Caco-2 (cell line): ENCODE results near the gene PABPC1L. TPM values are rescaled to one million over a fixed set of nuclear protein-coding genes. Genes with fewer than 3 reads are reported as not detected.

Experiments used
- BruUV-seq: library from RNA; stranded (reverse); fragments of 400-500 nt; replicated peaks from 2 replicates; lab custom pipeline; 2021; lab: Mats Ljungman, UMichigan
- CTCF ChIA-PET: fragments of 300-600 bp; sonication (Branson Sonifier 250); formaldehyde crosslinking; loops from one replicate; lab custom pipeline; 2022; ENCODE audit warnings: antibody characterized with exemption; lab: Charles Lee
- POLR2A ChIA-PET: fragments of 300-600 bp; sonication (Branson Sonifier 250); formaldehyde crosslinking; loops from one replicate; lab custom pipeline; 2022; ENCODE audit warnings: antibody characterized with exemption; lab: Charles Lee
- DNase-seq, 2 experiments: peaks; one replicate each; pipeline versions ENCODE4 v3.0.0 to v3.0.0-alpha.2; 2020 to 2022
- H3K27me3 ChIP-seq: replicated peaks from 2 replicates; pipeline ENCODE4 v1.6.0; 2011; ENCODE audit warnings: low read length; ENCODE audit not compliant: control insufficient read depth, insufficient read depth
- H3K36me3 ChIP-seq: 2 replicates; pipeline ENCODE4 v1.5.1; 2011; ENCODE audit warnings: low read length; ENCODE audit not compliant: control insufficient read depth, insufficient read depth
- H3K4me1 ChIP-seq: fragments of 250-450 bp; sonication (Bioruptor Pico); 2 replicates; pipeline ENCODE4 v1.5.1; 2020; ENCODE audit warnings: mild to moderate bottlenecking
- H3K4me3 ChIP-seq: 2 replicates; pipeline ENCODE4 v1.5.1; 2011; ENCODE audit warnings: low read depth, mild to moderate bottlenecking, control low read depth, low read length
- H3K9me3 ChIP-seq: fragments of 250-450 bp; sonication (Bioruptor Pico); 2 replicates; pipeline ENCODE4 v1.5.1; 2020; ENCODE audit warnings: mild to moderate bottlenecking, moderate library complexity
- H3K27ac Mint-ChIP-seq: one replicate; pipeline ENCODE4 v1.8.0; 2022; ENCODE audit warnings: mixed read lengths; ENCODE audit not compliant: unreplicated experiment
- H3K27me3 Mint-ChIP-seq: one replicate; pipeline ENCODE4 v1.8.0; 2022; ENCODE audit warnings: mixed read lengths; ENCODE audit not compliant: insufficient read depth, unreplicated experiment
- H3K36me3 Mint-ChIP-seq: one replicate; pipeline ENCODE4 v1.8.0; 2022; ENCODE audit warnings: mild to moderate bottlenecking, mixed read lengths; ENCODE audit not compliant: insufficient read depth, unreplicated experiment
- H3K4me1 Mint-ChIP-seq: one replicate; pipeline ENCODE4 v1.8.0; 2022; ENCODE audit warnings: low read depth, mixed read lengths; ENCODE audit not compliant: unreplicated experiment
- H3K4me3 Mint-ChIP-seq: one replicate; pipeline ENCODE4 v1.8.0; 2022; ENCODE audit warnings: mild to moderate bottlenecking, moderate library complexity, mixed read lengths; ENCODE audit not compliant: unreplicated experiment
- H3K9me3 Mint-ChIP-seq: one replicate; pipeline ENCODE4 v1.8.0; 2022; ENCODE audit warnings: mixed read lengths; ENCODE audit not compliant: unreplicated experiment
- intact Hi-C: fragments of 100-400 bp; cut with micrococcal nuclease; formaldehyde crosslinking; loops from one replicate; pipeline ENCODE4 v1.10.0; 2022; ENCODE audit not compliant: unreplicated experiment
- total RNA-seq: library from RNA; stranded (reverse); gene quantifications from 2 replicates; pipeline ENCODE4 v1.2.3, GENCODE V29; 2022
- TF ChIP-seq, protein P1 (sequence below), 2 experiments: fragments of 200-600 bp in 1 of 2; IDR thresholded peaks; 1 replicate in 1 of 2; 2 replicates in 1 of 2; pipeline versions ENCODE4 v1.5.1 to v1.8.0; 2011 to 2022; ENCODE audit warnings: antibody characterized with exemption in 1 of 2, control low read depth in 1 of 2, inconsistent platforms in 1 of 2, low read depth in 1 of 2, low read length in 1 of 2, mild to moderate bottlenecking in 1 of 2, moderate library complexity in 1 of 2; ENCODE audit not compliant: insufficient read depth in 1 of 2, severe bottlenecking in 1 of 2, unreplicated experiment in 1 of 2

PABPC1L gene
- total RNA-seq, 1 experiment from 2014 or later, result 255 TPM

- Mint-ChIP-seq H3K9me3 (no peaks in the 10 kb centered on the region), H3K36me3 (peaks cover 95% of the 10 kb centered on the region), H3K4me1 (no peaks in the 10 kb centered on the region), H3K4me3 (no peak overlapping the region), H3K27me3 (no peaks in the 10 kb centered on the region), H3K27ac (no peak overlapping the region)
- Histone ChIP-seq H3K9me3 (no peaks in the 10 kb centered on the region), H3K4me1 (no peaks in the 10 kb centered on the region), H3K4me3 (no peak overlapping the region), H3K36me3 (peaks cover 4% of the 10 kb centered on the region; the same call in 1 of the 2 replicates), H3K27me3 (no peaks in the 10 kb centered on the region)
- DNase-seq, result peak in 1 of 2 experiments; percentile 42
- BruUV-seq, result no TSS peak
- POLR2A ChIA-PET, result interaction anchor here (0.5 kb wide), 1 partner anchor 52 kb away, joined by 3 read pairs; no protein-coding TSS in a partner anchor
- intact Hi-C loops, result no loop called here
- CTCF ChIA-PET, result no interaction called here
- TF ChIP-seq, protein P1, sequence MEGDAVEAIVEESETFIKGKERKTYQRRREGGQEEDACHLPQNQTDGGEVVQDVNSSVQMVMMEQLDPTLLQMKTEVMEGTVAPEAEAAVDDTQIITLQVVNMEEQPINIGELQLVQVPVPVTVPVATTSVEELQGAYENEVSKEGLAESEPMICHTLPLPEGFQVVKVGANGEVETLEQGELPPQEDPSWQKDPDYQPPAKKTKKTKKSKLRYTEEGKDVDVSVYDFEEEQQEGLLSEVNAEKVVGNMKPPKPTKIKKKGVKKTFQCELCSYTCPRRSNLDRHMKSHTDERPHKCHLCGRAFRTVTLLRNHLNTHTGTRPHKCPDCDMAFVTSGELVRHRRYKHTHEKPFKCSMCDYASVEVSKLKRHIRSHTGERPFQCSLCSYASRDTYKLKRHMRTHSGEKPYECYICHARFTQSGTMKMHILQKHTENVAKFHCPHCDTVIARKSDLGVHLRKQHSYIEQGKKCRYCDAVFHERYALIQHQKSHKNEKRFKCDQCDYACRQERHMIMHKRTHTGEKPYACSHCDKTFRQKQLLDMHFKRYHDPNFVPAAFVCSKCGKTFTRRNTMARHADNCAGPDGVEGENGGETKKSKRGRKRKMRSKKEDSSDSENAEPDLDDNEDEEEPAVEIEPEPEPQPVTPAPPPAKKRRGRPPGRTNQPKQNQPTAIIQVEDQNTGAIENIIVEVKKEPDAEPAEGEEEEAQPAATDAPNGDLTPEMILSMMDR (IDR thresholded peaks at IDR 0.05; ENCODE audit: insufficient read depth in 1 of 2, low read depth in 1 of 2, low read length in 1 of 2, severe bottlenecking in 1 of 2, unreplicated experiment in 1 of 2), result no peak
Measured at GRCh38 chr20:44918761-44919160, 8.9 kb downstream of the PABPC1L start.

GRCh38 chr20:44921447-44921846 is 11.6 kb downstream of the PABPC1L start:
- H3K36me3 Mint-ChIP-seq, result peaks cover 85% of the 10 kb centered on the region
- Histone ChIP-seq H3K9me3 (no peaks in the 10 kb centered on the region), H3K27me3 (no peaks in the 10 kb centered on the region), H3K4me3 (no peak overlapping the region), H3K4me1 (no peaks in the 10 kb centered on the region), H3K36me3 (peaks cover 4% of the 10 kb centered on the region; the same call in 1 of the 2 replicates)
- ChIA-PET POLR2A (no interaction called here), CTCF (interaction anchor here (0.7 kb wide), 1 partner anchor 415 kb away, joined by 4 read pairs; no protein-coding TSS in a partner anchor)
- peak in 1 of 2 experiments; percentile 34 for DNase-seq
- H3K4me3 Mint-ChIP-seq, result no peak overlapping the region
- no peaks in the 10 kb centered on the region for H3K9me3 Mint-ChIP-seq
- no peaks in the 10 kb centered on the region for H3K4me1 Mint-ChIP-seq
- BruUV-seq, result no TSS peak
- TF ChIP-seq, protein P1 (IDR thresholded peaks at IDR 0.05; ENCODE audit: insufficient read depth in 1 of 2, low read depth in 1 of 2, low read length in 1 of 2, severe bottlenecking in 1 of 2, unreplicated experiment in 1 of 2), result no peak
- H3K27me3 Mint-ChIP-seq, result no peaks in the 10 kb centered on the region
- no peak overlapping the region for H3K27ac Mint-ChIP-seq
- intact Hi-C loops, result no loop called here

DNA sequence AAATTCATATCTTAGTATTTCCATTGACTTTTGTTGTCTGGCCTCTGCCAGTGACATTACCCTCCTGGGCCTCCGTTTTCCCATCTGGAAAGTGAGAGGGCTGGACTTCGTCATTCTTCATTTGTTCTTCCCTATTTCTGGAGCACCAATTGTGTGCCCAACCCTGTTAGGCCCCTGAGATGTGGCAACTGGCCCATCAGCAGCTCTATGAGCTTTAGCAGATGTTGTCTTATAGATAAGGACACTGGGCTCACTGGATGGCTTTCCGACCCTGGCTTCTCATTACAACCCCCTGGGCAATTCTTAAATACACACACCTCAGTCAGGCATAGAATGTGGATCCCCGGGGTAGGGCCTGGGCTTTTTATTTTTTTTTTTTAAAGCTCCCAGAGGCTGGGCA is 14.7 kb downstream of the PABPC1L start:
- Histone ChIP-seq H3K36me3 (no peaks in the 10 kb centered on the region), H3K4me3 (no peak overlapping the region), H3K27me3 (no peaks in the 10 kb centered on the region), H3K9me3 (no peaks in the 10 kb centered on the region), H3K4me1 (no peaks in the 10 kb centered on the region)
- H3K4me1 Mint-ChIP-seq, result no peaks in the 10 kb centered on the region
- DNase-seq, result peak in 1 of 2 experiments; percentile 48
- no peak overlapping the region for H3K27ac Mint-ChIP-seq
- intact Hi-C loops, result no loop called here
- ChIA-PET CTCF (no interaction called here), POLR2A (interaction anchor here (0.5 kb wide), 1 partner anchor 15 kb away, joined by 6 read pairs; no protein-coding TSS in a partner anchor)
- H3K9me3 Mint-ChIP-seq, result no peaks in the 10 kb centered on the region
- TF ChIP-seq, protein P1 (IDR thresholded peaks at IDR 0.05; ENCODE audit: insufficient read depth in 1 of 2, low read depth in 1 of 2, low read length in 1 of 2, severe bottlenecking in 1 of 2, unreplicated experiment in 1 of 2), result no peak
- H3K27me3 Mint-ChIP-seq, result no peaks in the 10 kb centered on the region
- H3K36me3 Mint-ChIP-seq, result peaks cover 66% of the 10 kb centered on the region
- no TSS peak for BruUV-seq
- no peak overlapping the region for H3K4me3 Mint-ChIP-seq
